Activated CD4-positive, alpha-beta T cell treated with anti-CD3 and anti-CD28 coated beads, Interleukin-2, amount 10 ng/mL, durations not matched to agents 7 days and 5 days (primary cell): ENCODE data around the gene ROPN1B. TPM values are rescaled to one million over a fixed set of nuclear protein-coding genes. Genes with fewer than 3 reads are reported as not detected.
"Not testable (repeated sequence)": the region's sequence is repeated elsewhere in the genome, so short reads cannot be mapped to it uniquely, and the experiment has no call there.

Experiments used
- CTCF ChIA-PET: fragments of 350-600 bp; sonication (Branson Sonifier 250); formaldehyde crosslinking; loops from one replicate; lab custom pipeline; 2021; ENCODE audit warnings: antibody characterized with exemption; lab: Charles Lee
- POLR2A ChIA-PET: fragments of 350-600 bp; sonication (Branson Sonifier 250); formaldehyde crosslinking; loops from one replicate; lab custom pipeline; 2021; ENCODE audit warnings: antibody characterized with exemption; lab: Charles Lee
- DNase-seq: peaks from one replicate; pipeline ENCODE4 v3.0.0-alpha.2; 2020
- H3K27ac Mint-ChIP-seq: one replicate; pipeline ENCODE4 v1.8.0; 2021; ENCODE audit warnings: mild to moderate bottlenecking, moderate library complexity, mixed read lengths
- H3K27me3 Mint-ChIP-seq: one replicate; pipeline ENCODE4 v1.8.0; 2021; ENCODE audit warnings: mixed read lengths
- H3K36me3 Mint-ChIP-seq: one replicate; pipeline ENCODE4 v1.8.0; 2021; ENCODE audit warnings: low read depth, mixed read lengths
- H3K4me1 Mint-ChIP-seq: one replicate; pipeline ENCODE4 v1.8.0; 2021; ENCODE audit warnings: mixed read lengths
- H3K4me3 Mint-ChIP-seq: one replicate; pipeline ENCODE4 v1.8.0; 2021; ENCODE audit warnings: mild to moderate bottlenecking, moderate library complexity, mixed read lengths
- H3K9me3 Mint-ChIP-seq: one replicate; pipeline ENCODE4 v1.8.0; 2021; ENCODE audit warnings: mixed read lengths
- total RNA-seq, 2 experiments: library from RNA; stranded (reverse); gene quantifications; one replicate each; pipeline ENCODE4 v1.2.3, GENCODE V29; 2021

ROPN1B gene
- total RNA-seq, 2 experiments from 2014 or later: not detected

DNA sequence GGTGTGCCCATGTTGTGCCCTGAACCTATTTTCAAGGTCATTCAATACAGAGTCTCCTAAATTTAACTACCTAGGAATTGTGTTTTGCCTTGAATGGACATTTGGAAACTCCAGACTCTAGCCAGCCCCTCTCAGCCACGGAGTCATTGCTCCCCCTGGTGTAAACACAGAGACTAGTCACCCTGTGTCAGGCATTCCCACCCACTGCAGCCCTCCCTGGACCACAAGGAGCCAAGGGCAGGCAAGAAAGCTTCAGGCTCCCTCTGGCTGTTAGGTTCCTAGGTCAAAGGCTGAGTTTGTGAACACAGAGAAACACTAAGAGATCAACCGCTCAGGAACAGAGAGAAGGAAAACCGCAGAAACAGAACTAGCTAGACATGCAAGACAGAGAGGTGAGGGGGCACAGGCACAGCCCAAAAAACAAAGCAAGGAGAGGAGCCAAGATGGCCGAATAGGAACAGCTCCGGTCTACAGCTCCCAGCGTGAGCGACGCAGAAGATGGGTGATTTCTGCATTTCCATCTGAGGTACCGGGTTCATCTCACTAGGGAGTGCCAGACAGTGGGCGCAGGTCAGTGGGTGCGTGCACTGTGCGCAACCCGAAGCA is 32.7 kb upstream of the ROPN1B start:
- H3K4me1 Mint-ChIP-seq, CTCF ChIA-PET, H3K27ac Mint-ChIP-seq, H3K27me3 Mint-ChIP-seq, H3K36me3 Mint-ChIP-seq, H3K4me3 Mint-ChIP-seq, H3K9me3 Mint-ChIP-seq, DNase-seq, POLR2A ChIA-PET: not testable (repeated sequence)

DNA sequence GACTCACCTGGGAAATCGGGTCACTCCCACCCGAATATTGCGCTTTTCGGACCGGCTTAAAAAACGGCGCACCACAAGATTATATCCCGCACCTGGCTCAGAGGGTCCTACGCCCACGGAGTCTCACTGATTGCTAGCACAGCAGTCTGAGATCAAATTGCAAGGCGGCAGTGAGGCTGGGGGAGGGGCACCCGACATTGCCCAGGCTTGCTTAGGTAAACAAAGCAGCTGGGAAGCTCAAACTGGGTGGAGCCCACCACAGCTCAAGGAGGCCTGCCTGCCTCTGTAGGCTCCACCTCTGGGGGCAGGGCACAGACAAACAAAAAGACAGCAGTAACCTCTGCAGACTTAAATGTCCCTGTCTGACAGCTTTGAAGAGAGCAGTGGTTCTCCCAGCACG is 32.1 kb upstream of the ROPN1B start:
- H3K4me1 Mint-ChIP-seq, H3K4me3 Mint-ChIP-seq, POLR2A ChIA-PET, H3K9me3 Mint-ChIP-seq, H3K36me3 Mint-ChIP-seq, H3K27me3 Mint-ChIP-seq, CTCF ChIA-PET, H3K27ac Mint-ChIP-seq, DNase-seq: not testable (repeated sequence)

DNA sequence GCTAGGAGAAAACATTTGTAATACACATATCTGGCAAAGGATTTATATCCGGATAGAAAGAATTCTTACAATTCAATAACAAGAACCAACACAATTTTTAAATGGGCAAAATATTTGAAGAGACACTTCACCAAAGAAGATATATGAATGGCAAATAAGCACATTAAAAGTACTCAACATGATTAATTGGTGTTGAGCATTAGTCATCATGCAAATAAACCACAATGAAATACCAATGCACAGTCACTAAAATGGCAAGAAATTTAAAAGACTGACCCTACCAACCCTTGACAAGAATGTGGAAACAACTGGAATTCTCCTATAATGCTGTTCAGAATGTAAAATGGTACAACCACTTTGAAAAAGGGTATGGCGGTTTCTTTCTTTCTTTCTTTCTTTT is 21.2 kb upstream of the ROPN1B start:
- CTCF ChIA-PET, H3K4me1 Mint-ChIP-seq, POLR2A ChIA-PET, H3K9me3 Mint-ChIP-seq, H3K4me3 Mint-ChIP-seq, DNase-seq, H3K36me3 Mint-ChIP-seq, H3K27ac Mint-ChIP-seq: not testable (repeated sequence)
- H3K27me3 Mint-ChIP-seq: peaks cover 13% of the 10 kb centered on the region

DNA sequence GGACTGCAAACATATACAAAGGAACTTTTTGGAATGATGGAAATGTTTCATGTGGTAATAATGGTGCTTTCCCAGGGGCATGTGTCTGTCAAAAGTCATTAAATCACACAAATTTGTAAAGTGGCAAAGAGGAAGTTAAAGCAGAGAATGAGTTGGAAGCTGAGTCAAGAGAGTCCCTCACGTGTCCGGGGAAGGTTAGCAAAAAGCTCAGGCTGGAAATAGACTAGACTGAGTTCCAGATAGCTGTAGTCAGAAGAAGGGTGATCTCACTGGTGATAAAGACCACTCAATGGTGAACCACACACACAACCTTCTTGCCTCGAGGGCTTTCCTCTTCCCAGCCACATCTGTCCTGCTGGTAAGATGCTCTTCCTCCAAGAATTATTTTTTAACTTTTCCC is 20.1 kb upstream of the ROPN1B start:
- H3K4me1 Mint-ChIP-seq, H3K27ac Mint-ChIP-seq, H3K4me3 Mint-ChIP-seq, POLR2A ChIA-PET, H3K36me3 Mint-ChIP-seq, DNase-seq, H3K9me3 Mint-ChIP-seq, CTCF ChIA-PET: not testable (repeated sequence)
- peaks cover 17% of the 10 kb centered on the region for H3K27me3 Mint-ChIP-seq

DNA sequence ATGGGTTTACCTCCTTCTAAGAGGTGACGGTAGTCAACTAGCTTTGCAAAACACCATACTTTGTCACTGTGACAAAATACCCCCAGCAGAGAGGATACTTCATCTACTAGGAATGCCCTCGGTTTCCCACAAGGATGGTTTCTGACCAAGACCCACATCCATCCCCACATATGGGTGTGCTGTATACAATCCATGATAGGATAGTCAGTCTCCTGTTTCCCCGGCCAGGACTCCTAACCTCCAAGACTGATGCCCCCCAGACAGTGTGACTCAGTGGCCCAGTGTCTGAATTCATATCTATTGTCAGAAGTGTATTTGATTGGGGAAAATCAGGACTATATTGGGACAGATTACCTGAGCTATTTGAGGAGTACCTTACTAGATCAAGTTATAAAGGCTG is 17.8 kb upstream of the ROPN1B start:
- H3K9me3 Mint-ChIP-seq, H3K36me3 Mint-ChIP-seq, POLR2A ChIA-PET, CTCF ChIA-PET, H3K27ac Mint-ChIP-seq, H3K4me1 Mint-ChIP-seq, H3K4me3 Mint-ChIP-seq, DNase-seq: not testable (repeated sequence)
- H3K27me3 Mint-ChIP-seq: peaks cover 26% of the 10 kb centered on the region

DNA sequence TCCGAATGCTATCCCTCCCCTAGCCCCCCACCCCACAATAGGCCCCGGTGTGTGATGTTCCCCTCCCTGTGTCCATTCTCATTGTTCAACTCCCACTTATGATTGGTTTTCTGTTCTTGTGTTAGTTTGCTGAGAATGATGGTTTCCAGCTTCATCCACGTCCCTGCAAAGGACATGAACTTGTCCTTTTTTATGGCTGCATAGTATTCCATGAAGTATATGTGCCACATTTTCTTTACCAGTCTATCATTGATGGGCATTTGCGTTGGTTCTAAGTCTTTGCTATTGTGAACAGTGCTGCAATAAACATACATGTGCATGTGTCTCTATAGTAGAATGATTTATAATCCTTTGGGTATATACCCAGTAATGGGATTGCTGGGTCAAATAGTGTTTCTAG is 12.0 kb upstream of the ROPN1B start:
- POLR2A ChIA-PET, H3K9me3 Mint-ChIP-seq: not testable (repeated sequence)

DNA sequence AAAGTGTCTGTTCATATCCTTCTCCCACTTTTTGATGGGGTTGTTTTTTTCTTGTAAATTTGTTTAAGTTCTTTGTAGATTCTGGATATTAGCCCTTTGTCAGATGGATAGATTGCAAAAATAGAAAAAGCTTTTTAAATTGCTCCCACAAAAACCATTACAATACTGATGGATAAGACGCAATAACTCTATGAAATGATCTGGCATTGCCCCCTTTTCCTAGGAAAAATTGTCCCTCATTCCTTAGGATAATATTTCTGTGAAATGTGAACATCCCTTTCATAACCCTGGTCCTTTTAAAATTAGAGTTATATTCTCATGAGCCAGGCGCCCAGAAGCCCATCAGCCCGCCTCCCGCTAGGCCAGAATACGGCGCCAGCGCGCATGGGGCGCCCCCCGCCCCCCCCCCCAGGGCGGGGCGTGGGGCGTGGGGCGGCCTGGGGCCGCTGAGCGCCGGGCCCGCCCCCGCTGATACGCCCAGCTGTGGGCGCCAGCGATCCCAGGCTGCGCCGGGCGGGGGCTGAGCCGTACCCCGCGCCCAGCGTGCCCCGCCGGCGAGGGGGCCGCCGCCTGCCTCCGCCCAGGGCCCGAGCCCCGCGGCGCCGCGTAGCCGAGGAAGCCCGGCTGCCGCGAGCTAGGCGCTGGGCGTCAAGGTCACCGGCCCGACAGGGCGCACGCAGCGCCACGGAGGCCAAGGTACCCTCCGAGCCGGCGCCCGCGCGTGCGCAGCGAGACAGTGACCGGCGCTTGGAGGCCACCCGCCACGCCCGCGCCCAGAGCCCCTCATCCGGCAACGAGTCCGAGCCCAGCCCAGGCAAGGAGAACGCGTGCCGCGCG is 11.1 kb upstream of the ROPN1B start:
- peaks cover 32% of the 10 kb centered on the region for H3K27me3 Mint-ChIP-seq
- CTCF ChIA-PET: interaction anchor here (0.6 to 0.7 kb wide), 2 partner anchors 285 to 1914 kb away, joined by 3 read pairs; no protein-coding TSS in a partner anchor
- no peak overlapping the region for H3K4me3 Mint-ChIP-seq
- no peak overlapping the region for H3K27ac Mint-ChIP-seq
- no peak for DNase-seq
- POLR2A ChIA-PET: no interaction called here
- H3K9me3 Mint-ChIP-seq: peaks cover 5% of the 10 kb centered on the region
- no peaks in the 10 kb centered on the region for H3K4me1 Mint-ChIP-seq
- H3K36me3 Mint-ChIP-seq: peaks cover 3% of the 10 kb centered on the region

More for the DNA sequence above, 12.0 kb upstream of the ROPN1B start:
- H3K36me3 Mint-ChIP-seq, H3K27ac Mint-ChIP-seq, DNase-seq, H3K4me1 Mint-ChIP-seq, H3K4me3 Mint-ChIP-seq: not testable (repeated sequence)
- H3K27me3 Mint-ChIP-seq: peaks cover 32% of the 10 kb centered on the region
- CTCF ChIA-PET: interaction anchor here (0.7 kb wide), 1 partner anchor 284 kb away, joined by 3 read pairs; no protein-coding TSS in a partner anchor

DNA sequence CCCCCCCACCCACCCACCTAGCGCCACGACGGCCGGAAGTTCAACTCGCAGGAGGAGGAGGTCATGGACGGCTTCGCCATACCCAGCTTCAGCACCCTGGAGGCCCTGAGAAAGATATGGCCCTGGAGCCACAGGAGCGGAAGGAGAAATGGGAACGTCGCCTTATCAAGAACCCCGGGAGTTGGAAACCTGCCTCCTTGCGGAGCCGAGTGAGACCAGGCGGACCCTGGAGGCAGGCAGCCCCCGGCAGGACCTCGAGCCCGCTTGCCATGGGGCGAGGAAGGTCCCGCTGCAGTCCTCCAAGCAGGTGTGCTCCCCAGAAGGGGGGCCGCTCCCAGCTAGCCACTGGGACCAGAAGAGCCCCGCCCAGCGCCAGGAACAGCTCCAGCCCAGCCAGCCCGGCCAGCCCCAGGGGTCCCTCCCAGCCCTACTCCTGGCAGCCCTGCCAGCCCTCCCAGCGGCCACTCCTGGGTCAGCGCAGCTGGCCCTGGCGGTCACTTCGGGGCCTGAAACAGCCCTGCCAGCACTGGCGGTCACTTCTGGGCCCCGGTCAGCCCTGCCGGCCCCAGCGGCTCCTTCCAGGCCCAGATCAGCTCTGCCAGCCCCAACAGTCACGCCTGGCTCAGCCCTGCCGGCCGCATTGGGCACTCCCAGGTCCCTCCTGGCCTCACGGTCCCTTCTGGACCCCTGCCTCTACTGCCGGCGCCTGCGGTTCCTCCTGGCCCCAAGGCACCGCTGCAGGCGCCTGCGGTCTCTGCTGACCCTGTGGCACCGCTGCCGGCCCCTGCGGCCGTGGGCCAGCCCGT is 10.3 kb upstream of the ROPN1B start:
- Mint-ChIP-seq H3K36me3 (peaks cover 3% of the 10 kb centered on the region), H3K4me1 (no peaks in the 10 kb centered on the region), H3K27me3 (peaks cover 30% of the 10 kb centered on the region), H3K4me3 (no peak overlapping the region), H3K27ac (no peak overlapping the region), H3K9me3 (peaks cover 5% of the 10 kb centered on the region)
- POLR2A ChIA-PET: no interaction called here
- no peak for DNase-seq
- CTCF ChIA-PET: no interaction called here

DNA sequence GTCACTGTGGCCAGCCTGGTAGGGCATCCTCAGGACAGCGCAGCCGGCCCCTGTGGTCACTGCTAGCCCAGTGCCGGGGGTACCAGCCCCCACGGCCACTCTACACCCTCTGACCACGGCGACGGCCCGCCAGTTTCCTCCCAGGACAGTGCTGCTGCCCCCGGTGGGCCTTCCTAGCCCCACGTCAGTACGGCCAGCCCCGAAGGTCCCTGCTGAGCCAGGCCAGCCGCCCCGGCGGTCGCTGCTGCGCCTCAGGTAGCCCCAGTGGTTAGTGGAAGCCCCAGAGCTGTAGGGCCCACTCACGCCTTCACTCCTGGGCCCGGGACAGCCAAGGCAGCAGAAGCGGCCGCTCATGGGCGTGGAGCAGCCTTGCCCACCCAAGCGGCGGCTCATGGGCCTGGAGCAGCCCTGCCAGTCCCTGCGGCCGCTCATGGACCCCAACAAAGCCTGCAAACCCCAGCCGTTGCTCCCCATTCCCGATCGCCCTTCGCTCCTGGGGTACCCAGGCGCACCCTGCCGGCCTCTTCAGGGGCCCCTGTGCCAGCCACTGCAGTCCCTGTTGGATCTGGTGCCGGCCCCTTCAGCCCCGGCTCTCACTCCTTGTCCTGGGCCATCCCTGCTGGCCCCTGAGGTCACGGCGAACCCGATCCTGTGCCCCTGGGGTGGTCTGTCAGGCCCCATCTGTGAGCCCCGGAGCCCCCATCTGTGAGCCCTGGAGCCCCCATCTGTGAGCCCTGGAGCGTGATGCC is 9.5 kb upstream of the ROPN1B start:
- ChIA-PET POLR2A (no interaction called here), CTCF (no interaction called here)
- H3K36me3 Mint-ChIP-seq: peaks cover 3% of the 10 kb centered on the region
- no peaks in the 10 kb centered on the region for H3K4me1 Mint-ChIP-seq
- peaks cover 29% of the 10 kb centered on the region for H3K27me3 Mint-ChIP-seq
- no peak for DNase-seq
- H3K4me3 Mint-ChIP-seq: no peak overlapping the region
- no peak overlapping the region for H3K27ac Mint-ChIP-seq
- H3K9me3 Mint-ChIP-seq: peaks cover 5% of the 10 kb centered on the region

DNA sequence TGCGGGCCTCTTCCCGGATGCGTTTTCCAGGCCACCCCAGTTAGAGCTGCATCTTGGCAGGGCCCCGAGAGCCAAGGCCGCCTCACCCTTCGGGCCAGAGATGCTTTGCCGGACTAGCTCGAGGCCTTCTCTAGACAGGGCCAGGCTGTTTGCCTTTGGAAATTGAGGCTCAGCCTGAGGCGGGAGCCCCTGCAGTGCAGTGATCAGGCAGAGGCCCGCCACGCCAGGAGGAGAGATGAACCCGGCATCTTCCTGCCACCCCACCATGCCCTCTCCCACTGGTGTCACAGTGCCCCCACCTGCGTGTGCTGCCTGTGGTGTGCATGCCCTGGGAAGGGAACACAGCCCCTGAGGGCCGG is 8.9 kb upstream of the ROPN1B start:
- POLR2A ChIA-PET: no interaction called here
- CTCF ChIA-PET: no interaction called here
- Mint-ChIP-seq H3K9me3 (peaks cover 5% of the 10 kb centered on the region), H3K36me3 (peaks cover 3% of the 10 kb centered on the region), H3K4me3 (no peak overlapping the region), H3K27me3 (peaks cover 26% of the 10 kb centered on the region), H3K27ac (no peak overlapping the region), H3K4me1 (no peaks in the 10 kb centered on the region)
- no peak for DNase-seq

DNA sequence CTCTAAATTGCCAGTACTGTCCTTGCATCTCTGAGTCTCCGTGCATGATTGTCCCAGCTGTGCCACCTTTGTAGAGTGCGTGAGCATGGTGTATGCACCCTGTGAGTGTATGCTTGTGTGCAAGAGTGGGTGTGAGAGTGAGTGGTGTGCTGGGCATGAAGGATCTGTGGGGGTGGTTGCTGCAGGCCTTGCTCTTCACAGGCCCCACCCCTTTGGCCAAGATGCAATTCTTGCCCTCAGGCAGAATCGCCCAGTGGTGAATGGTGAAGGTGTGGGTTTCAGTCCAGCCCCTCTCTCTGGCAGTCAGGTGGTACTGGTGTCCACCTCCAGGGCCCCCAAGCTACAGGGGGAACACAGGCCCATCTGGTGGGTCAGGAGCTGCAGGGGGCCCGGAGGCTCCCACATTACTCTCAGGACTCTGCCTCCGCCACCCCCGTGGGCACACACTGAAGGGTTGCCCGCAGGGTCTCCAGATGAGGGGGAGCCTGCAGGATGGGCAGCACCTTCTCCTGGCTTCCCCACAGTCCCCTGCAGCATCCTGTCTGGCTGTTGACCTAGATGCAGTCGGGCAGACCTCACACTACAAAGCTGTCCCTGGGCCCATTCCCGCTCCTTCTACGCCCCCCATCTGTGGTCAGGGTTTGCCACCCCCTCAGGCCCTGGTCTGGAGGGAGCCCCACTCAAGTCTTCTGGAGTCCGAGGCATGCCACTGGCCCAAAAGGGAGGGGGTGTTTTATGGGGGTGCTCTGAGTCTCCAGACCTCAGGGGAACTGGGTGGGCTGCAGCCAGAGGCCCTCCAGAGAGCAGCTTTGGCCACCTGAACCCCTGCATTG is 8.3 kb upstream of the ROPN1B start:
- no peak for DNase-seq
- no peaks in the 10 kb centered on the region for H3K4me1 Mint-ChIP-seq
- peaks cover 3% of the 10 kb centered on the region for H3K36me3 Mint-ChIP-seq
- H3K27ac Mint-ChIP-seq: no peak overlapping the region
- peaks cover 22% of the 10 kb centered on the region for H3K27me3 Mint-ChIP-seq
- H3K9me3 Mint-ChIP-seq: peaks cover 5% of the 10 kb centered on the region
- no peak overlapping the region for H3K4me3 Mint-ChIP-seq
- CTCF ChIA-PET: interaction anchor here (0.8 kb wide), 1 partner anchor 11 kb away, joined by 5 read pairs; no protein-coding TSS in a partner anchor
- POLR2A ChIA-PET: no interaction called here

DNA sequence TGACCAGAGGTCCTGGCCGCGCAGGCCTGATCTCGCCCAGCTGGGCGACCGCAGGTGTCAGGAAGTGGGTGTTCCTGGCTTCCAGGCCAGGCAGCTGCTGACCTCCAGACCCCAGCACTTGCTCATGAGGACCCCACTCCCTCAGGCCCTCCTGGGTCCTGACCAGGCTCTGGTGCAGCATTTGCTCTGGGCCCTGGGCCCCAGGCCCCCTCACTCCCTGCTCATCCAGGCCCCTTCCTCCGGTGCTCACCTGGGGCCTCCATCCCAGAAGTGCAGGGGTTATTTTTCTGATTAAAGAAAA is 7.7 kb upstream of the ROPN1B start:
- ChIA-PET CTCF (interaction anchor here (0.8 kb wide), 1 partner anchor 10 kb away, joined by 5 read pairs; no protein-coding TSS in a partner anchor), POLR2A (no interaction called here)
- H3K4me3 Mint-ChIP-seq: no peak overlapping the region
- no peak overlapping the region for H3K27ac Mint-ChIP-seq
- H3K27me3 Mint-ChIP-seq: peaks cover 18% of the 10 kb centered on the region
- no peaks in the 10 kb centered on the region for H3K4me1 Mint-ChIP-seq
- H3K9me3 Mint-ChIP-seq: peaks cover 5% of the 10 kb centered on the region
- H3K36me3 Mint-ChIP-seq: peaks cover 3% of the 10 kb centered on the region
- DNase-seq: no peak
